Endothelial cell of umbilical vein (primary cell): Measurements from ENCODE around the gene PCDH15.

Experiments
- CTCF ChIP-seq, 2 donors: IDR thresholded peaks; 1 replicate in 1 of 2; 2 replicates in 1 of 2; pipeline ENCODE4 v1.5.1; 2011; ENCODE audit warnings: low read length in 2 of 2, mild to moderate bottlenecking in 2 of 2, moderate library complexity in 2 of 2, control low read depth in 1 of 2, inconsistent platforms in 1 of 2, low read depth in 1 of 2; ENCODE audit not compliant: insufficient read depth in 1 of 2; ENCODE audit errors: extremely low read depth in 1 of 2
- EZH2 ChIP-seq: IDR thresholded peaks from 2 replicates; pipeline ENCODE4 v1.6.1; 2012; ENCODE audit warnings: borderline replicate concordance, low read depth, mild to moderate bottlenecking, moderate library complexity, low read length, inconsistent platforms; ENCODE audit not compliant: severe bottlenecking
- FOS ChIP-seq: IDR thresholded peaks from 2 replicates; pipeline ENCODE4 v1.6.1; 2011; ENCODE audit warnings: mild to moderate bottlenecking, low read length, moderate library complexity, borderline replicate concordance; ENCODE audit not compliant: insufficient read depth
- JUN ChIP-seq: IDR thresholded peaks from 2 replicates; pipeline ENCODE4 v1.6.1; 2011; ENCODE audit warnings: borderline replicate concordance, low read depth; ENCODE audit not compliant: insufficient read length, insufficient read depth
- MAX ChIP-seq: IDR thresholded peaks from 2 replicates; pipeline ENCODE4 v1.6.1; 2011; ENCODE audit not compliant: insufficient read depth, insufficient read length
- MYC ChIP-seq: IDR thresholded peaks from one replicate; pipeline ENCODE4 v1.6.1; 2011; ENCODE audit warnings: mild to moderate bottlenecking, low read depth, low read length
- POLR2A ChIP-seq: IDR thresholded peaks from 2 replicates; pipeline ENCODE4 v1.6.1; 2012; ENCODE audit warnings: low read depth, mild to moderate bottlenecking, control low read depth, low read length
- POLR2AphosphoS5 ChIP-seq: IDR thresholded peaks from 2 replicates; pipeline ENCODE4 v1.6.1; 2012; ENCODE audit warnings: low read depth, mild to moderate bottlenecking, control low read depth, low read length, moderate library complexity; ENCODE audit not compliant: insufficient read depth

DNA sequence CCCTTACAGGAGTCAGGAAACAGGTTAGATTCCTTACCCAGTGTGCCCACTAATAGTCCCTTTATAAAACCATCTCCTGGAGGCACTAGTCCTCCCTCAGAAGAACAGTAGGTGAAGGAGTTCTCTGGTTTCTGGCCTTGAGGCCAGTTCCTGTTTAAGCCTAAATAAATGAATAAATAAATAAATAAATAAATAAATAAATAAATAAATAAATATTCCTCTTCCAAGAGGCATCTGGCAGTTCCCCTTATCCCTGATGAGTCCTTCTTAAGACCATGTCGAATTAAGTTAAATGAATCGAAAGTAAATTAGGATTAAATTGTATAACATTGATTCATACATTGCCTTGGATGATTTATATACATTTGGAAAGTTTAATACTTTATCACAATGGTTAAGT lies 223.3 kb downstream of the PCDH15 start:
- TF ChIP-seq MAX (no peak), POLR2AphosphoS5 (no peak), JUN (no peak), CTCF (IDR thresholded peaks at IDR 0.05; ENCODE audit: extremely low read depth in 1 of 2, insufficient read depth in 1 of 2, low read depth in 1 of 2, low read length in 2 of 2) (no peak), FOS (no peak), POLR2A (no peak), EZH2 (no peak), MYC (no peak)
